ENCODE results near the gene SRP19.

DNA sequence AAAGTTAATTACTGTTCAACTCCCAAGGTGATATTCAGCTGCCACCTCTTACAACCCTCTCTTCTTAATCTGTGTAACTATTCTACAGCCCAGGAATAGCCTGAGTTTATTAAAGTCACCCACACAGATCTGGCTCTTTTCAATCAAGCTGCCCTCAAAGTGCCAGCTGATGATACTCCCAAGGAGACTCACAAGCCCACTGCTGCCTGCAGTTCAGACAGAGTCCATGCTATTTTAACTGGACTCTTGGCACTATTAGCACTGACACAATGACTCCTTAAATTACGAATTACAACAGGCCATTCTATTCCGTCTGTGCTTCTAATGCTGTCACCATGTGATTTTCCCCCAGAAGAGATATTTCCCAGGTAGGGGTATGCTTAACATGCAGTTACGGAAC, 34.6 kb downstream of the SRP19 start:
- TF ChIP-seq EZH2phosphoT487 (IDR thresholded peaks at IDR 0.05; ENCODE audit: unreplicated experiment) (no peak), POLR2AphosphoS5 (IDR thresholded peaks at IDR 0.05; ENCODE audit: low read depth) (no peak), ZNF114 (CRISPR knock-in tag; IDR thresholded peaks at IDR 0.05) (no peak), EZH2 (IDR thresholded peaks at IDR 0.05; ENCODE audit: low read depth, unreplicated experiment) (no peak), CREB1 (CRISPR knock-in tag; IDR thresholded peaks at IDR 0.05; ENCODE audit: low read depth) (no peak), NANOG (IDR thresholded peaks at IDR 0.05; ENCODE audit: borderline replicate concordance) (no peak), STAT1 (IDR thresholded peaks at IDR 0.05; ENCODE audit: unreplicated experiment) (no peak)
- TF ChIP-seq, protein P1, sequence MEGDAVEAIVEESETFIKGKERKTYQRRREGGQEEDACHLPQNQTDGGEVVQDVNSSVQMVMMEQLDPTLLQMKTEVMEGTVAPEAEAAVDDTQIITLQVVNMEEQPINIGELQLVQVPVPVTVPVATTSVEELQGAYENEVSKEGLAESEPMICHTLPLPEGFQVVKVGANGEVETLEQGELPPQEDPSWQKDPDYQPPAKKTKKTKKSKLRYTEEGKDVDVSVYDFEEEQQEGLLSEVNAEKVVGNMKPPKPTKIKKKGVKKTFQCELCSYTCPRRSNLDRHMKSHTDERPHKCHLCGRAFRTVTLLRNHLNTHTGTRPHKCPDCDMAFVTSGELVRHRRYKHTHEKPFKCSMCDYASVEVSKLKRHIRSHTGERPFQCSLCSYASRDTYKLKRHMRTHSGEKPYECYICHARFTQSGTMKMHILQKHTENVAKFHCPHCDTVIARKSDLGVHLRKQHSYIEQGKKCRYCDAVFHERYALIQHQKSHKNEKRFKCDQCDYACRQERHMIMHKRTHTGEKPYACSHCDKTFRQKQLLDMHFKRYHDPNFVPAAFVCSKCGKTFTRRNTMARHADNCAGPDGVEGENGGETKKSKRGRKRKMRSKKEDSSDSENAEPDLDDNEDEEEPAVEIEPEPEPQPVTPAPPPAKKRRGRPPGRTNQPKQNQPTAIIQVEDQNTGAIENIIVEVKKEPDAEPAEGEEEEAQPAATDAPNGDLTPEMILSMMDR (conservative IDR thresholded peaks at IDR 0.05; ENCODE audit: low read depth in 2 of 2): no peak
- TF ChIP-seq, protein P2, sequence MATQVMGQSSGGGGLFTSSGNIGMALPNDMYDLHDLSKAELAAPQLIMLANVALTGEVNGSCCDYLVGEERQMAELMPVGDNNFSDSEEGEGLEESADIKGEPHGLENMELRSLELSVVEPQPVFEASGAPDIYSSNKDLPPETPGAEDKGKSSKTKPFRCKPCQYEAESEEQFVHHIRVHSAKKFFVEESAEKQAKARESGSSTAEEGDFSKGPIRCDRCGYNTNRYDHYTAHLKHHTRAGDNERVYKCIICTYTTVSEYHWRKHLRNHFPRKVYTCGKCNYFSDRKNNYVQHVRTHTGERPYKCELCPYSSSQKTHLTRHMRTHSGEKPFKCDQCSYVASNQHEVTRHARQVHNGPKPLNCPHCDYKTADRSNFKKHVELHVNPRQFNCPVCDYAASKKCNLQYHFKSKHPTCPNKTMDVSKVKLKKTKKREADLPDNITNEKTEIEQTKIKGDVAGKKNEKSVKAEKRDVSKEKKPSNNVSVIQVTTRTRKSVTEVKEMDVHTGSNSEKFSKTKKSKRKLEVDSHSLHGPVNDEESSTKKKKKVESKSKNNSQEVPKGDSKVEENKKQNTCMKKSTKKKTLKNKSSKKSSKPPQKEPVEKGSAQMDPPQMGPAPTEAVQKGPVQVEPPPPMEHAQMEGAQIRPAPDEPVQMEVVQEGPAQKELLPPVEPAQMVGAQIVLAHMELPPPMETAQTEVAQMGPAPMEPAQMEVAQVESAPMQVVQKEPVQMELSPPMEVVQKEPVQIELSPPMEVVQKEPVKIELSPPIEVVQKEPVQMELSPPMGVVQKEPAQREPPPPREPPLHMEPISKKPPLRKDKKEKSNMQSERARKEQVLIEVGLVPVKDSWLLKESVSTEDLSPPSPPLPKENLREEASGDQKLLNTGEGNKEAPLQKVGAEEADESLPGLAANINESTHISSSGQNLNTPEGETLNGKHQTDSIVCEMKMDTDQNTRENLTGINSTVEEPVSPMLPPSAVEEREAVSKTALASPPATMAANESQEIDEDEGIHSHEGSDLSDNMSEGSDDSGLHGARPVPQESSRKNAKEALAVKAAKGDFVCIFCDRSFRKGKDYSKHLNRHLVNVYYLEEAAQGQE (IDR thresholded peaks at IDR 0.05; ENCODE audit: unreplicated experiment): no peak
- TF ChIP-seq, protein P3, sequence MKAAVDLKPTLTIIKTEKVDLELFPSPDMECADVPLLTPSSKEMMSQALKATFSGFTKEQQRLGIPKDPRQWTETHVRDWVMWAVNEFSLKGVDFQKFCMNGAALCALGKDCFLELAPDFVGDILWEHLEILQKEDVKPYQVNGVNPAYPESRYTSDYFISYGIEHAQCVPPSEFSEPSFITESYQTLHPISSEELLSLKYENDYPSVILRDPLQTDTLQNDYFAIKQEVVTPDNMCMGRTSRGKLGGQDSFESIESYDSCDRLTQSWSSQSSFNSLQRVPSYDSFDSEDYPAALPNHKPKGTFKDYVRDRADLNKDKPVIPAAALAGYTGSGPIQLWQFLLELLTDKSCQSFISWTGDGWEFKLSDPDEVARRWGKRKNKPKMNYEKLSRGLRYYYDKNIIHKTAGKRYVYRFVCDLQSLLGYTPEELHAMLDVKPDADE (IDR thresholded peaks at IDR 0.05): no peak

Measured in GM23338 (cell line).